ENCODE data around the gene NTNG1. TPM values are rescaled to one million over a fixed set of nuclear protein-coding genes. Genes with fewer than 3 reads are reported as not detected.

NTNG1 gene
- total RNA-seq, 1 donor from 2014 or later, result 3.2 TPM

- DNase-seq (ENCODE audit: low spot score), result no peak
- Mint-ChIP-seq H3K9me3 (ENCODE audit: unreplicated experiment) (no peaks in the 10 kb centered on the region), H3K27me3 (ENCODE audit: unreplicated experiment) (no peaks in the 10 kb centered on the region), H3K4me3 (ENCODE audit: unreplicated experiment) (no peak overlapping the region), H3K4me1 (ENCODE audit: unreplicated experiment) (no peaks in the 10 kb centered on the region), H3K36me3 (ENCODE audit: low read depth, unreplicated experiment) (no peaks in the 10 kb centered on the region), H3K27ac (ENCODE audit: unreplicated experiment) (no peak overlapping the region)
- TF ChIP-seq CTCF (IDR thresholded peaks at IDR 0.05; ENCODE audit: unreplicated experiment), result no peak
Observed at GRCh38 chr1:107365527-107366240, 224.8 kb downstream of the NTNG1 start.

GRCh38 chr1:107378426-107378825, 237.6 kb downstream of the NTNG1 start:
- no peaks in the 10 kb centered on the region for H3K27me3 Mint-ChIP-seq (ENCODE audit: unreplicated experiment)

GRCh38 chr1:107378866-107379265, 238.0 kb downstream of the NTNG1 start:
- H3K4me3 Mint-ChIP-seq (ENCODE audit: unreplicated experiment), result no peak overlapping the region
- H3K9me3 Mint-ChIP-seq (ENCODE audit: unreplicated experiment), result no peaks in the 10 kb centered on the region
- H3K27me3 Mint-ChIP-seq (ENCODE audit: unreplicated experiment), result no peaks in the 10 kb centered on the region
- DNase-seq (ENCODE audit: low spot score), result no peak
- H3K27ac Mint-ChIP-seq (ENCODE audit: unreplicated experiment), result no peak overlapping the region
- no peaks in the 10 kb centered on the region for H3K36me3 Mint-ChIP-seq (ENCODE audit: low read depth, unreplicated experiment)
- TF ChIP-seq CTCF (IDR thresholded peaks at IDR 0.05; ENCODE audit: unreplicated experiment), result no peak
- no peaks in the 10 kb centered on the region for H3K4me1 Mint-ChIP-seq (ENCODE audit: unreplicated experiment)

More at GRCh38 chr1:107378426-107378825, 237.6 kb downstream of the NTNG1 start:
- Mint-ChIP-seq H3K4me1 (ENCODE audit: unreplicated experiment) (no peaks in the 10 kb centered on the region), H3K27ac (ENCODE audit: unreplicated experiment) (no peak overlapping the region), H3K9me3 (ENCODE audit: unreplicated experiment) (no peaks in the 10 kb centered on the region), H3K4me3 (ENCODE audit: unreplicated experiment) (no peak overlapping the region), H3K36me3 (ENCODE audit: low read depth, unreplicated experiment) (no peaks in the 10 kb centered on the region)
- no peak for TF ChIP-seq CTCF (IDR thresholded peaks at IDR 0.05; ENCODE audit: unreplicated experiment)
- no peak for DNase-seq (ENCODE audit: low spot score)

GRCh38 chr1:107379826-107380225, 239.0 kb downstream of the NTNG1 start:
- Mint-ChIP-seq H3K27ac (ENCODE audit: unreplicated experiment) (no peak overlapping the region), H3K9me3 (ENCODE audit: unreplicated experiment) (no peaks in the 10 kb centered on the region), H3K27me3 (ENCODE audit: unreplicated experiment) (no peaks in the 10 kb centered on the region), H3K4me1 (ENCODE audit: unreplicated experiment) (no peaks in the 10 kb centered on the region), H3K36me3 (ENCODE audit: low read depth, unreplicated experiment) (no peaks in the 10 kb centered on the region), H3K4me3 (ENCODE audit: unreplicated experiment) (no peak overlapping the region)
- no peak for DNase-seq (ENCODE audit: low spot score)
- no peak for TF ChIP-seq CTCF (IDR thresholded peaks at IDR 0.05; ENCODE audit: unreplicated experiment)
